Measurements from ENCODE around the gene WDR35.
A peak's percentile ranks its signal among the peaks of the same experiment; 100 is the strongest.

The WDR35 gene

GRCh38 chr2:19863303-19864041 is 126.4 kb downstream of the WDR35 start:
- peak; percentile 62 for DNase-seq
- in situ Hi-C loops (cut with HindIII; ENCODE audit: low pct_ligation_motif_present, low pct_unique_long_range_greater_than_20kb, low sequenced_read_pairs): loop anchor here (25.0 kb wide), 1 partner anchor 501 kb away; the partner anchor contains the start of gene OSR1

GRCh38 chr2:19861813-19862212 is 128.1 kb downstream of the WDR35 start:
- no peak for DNase-seq
- in situ Hi-C loops (cut with HindIII; ENCODE audit: low pct_ligation_motif_present, low pct_unique_long_range_greater_than_20kb, low sequenced_read_pairs): loop anchor here (25.0 kb wide), 1 partner anchor 500 kb away; the partner anchor contains the start of gene OSR1
